Pons (tissue), 1 donor: ENCODE results near the gene MRPS31.
"Not testable (repeated sequence)": the region's sequence is repeated elsewhere in the genome, so short reads cannot be mapped to it uniquely, and the experiment has no call there.

Experiments
- DNase-seq: peaks from one replicate; pipeline ENCODE4 v3.0.0-alpha.2; 2016; ENCODE audit warnings: low spot score

The MRPS31 gene

GRCh38 chr13:40789275-40790153 lies 18.5 kb upstream of the MRPS31 start, which contains the start of gene SLC25A15:
SLC25A15 (plus strand) TSS chr13:40789611; CDS start chr13:40793227, 3,616 bp downstream.
- peak; percentile 30 for DNase-seq

DNA sequence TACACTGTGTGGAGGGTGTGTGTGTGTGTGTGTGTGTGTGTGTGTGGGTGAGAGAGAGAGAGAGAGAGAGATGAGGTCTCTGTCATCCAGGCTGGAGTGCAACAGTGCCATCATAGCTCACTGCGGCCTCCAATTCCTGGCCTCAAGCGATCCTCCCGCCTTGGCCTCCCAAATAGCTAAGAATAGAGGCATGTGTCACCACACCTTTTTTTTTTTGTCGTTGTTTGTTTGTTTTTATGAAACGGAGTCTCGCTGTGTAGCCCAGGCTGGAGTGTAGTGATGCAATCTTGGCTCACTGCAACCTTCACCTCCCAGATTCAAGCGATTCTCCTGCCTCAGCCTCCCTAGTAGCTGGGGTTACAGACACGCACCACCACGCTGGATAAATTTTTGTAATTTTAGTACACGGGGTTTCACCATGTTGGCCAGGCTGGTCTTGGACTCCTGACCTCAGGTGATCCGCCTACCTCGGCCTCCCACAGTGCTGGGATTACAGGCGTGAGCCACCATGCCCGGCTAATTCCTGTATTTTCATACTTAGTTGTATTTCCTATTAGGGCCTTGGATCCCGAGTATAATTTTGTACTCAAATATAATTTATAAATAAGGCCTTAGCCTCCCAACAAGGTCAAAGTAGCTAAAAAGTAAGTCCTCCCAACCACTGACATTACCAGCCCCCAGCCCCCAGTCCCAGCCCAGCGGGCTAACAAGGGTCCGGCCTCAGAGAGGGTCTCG lies 17.7 kb upstream of the MRPS31 start:
- DNase-seq = not testable (repeated sequence)

- no peak for DNase-seq
Measured at GRCh38 chr13:40787062-40787461, 16.1 kb upstream of the MRPS31 start.

DNA sequence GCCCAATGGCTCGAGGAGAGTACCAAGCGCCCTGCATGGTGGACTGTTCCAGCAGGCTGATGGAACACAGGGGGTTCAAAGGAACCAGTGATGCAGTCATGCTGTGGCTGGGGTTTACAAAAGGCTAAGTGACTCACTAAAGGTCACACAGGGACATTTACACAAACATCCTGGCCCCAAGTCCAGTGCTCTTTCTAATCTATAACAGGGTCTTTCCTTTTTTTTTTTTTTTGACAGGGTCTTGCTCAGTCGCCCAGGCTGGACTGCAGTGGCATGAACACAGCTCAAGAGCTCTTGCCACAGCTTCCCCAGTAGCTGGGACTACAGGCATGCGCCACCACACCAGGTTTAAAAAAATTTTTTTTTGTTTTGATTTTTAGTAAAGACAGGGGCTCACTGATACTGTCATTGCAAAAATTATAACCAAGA lies 15.6 kb upstream of the MRPS31 start:
- no peak for DNase-seq

DNA sequence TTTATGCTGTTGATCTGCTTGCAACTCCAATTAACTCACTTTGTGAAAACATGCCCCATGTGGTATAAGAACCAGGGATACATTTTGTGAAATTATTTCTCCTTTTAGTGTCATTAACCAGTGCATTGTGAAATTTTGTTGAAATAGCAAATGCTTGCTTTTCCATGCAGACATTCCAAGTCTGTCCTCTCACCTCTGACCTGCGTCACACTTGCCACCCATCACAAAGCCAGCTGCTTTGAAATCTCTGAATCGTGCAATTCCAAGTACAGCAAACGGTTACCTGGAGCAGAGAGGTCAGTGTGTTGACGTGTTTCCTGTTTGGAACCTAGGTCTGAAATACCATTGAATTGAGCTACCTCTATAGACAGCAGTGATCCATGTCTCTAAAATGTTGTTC lies 13.6 kb upstream of the MRPS31 start:
- DNase-seq = no peak

GRCh38 chr13:40782971-40783370 lies 12.0 kb upstream of the MRPS31 start:
- not testable (repeated sequence) for DNase-seq

GRCh38 chr13:40781717-40782116 lies 10.7 kb upstream of the MRPS31 start:
- peak; percentile 32 for DNase-seq

- no peak for DNase-seq
Measured at GRCh38 chr13:40780822-40781401, 9.9 kb upstream of the MRPS31 start.

DNA sequence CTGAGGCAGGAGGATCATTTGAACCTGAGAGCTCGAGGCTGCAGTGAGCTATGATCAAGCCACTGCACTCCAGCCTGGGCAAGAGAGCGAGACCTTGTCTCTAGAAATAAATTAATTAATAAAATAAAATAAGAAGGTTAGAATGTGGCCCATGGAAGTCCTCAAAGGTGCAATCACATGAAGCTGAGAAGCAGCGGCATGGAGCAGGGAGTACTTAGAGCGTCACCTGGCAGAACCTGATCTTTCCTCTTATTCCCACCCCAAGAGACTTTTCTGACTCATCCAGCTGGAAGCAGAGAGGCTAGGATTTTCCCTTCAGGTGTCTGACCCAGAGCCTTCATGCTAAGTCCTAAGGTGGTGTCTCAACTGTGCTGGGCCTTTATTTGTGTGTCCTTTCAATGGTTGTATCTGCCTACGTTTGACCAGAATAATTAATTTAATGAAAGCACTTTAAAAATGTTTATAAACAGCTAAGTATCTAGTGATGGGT lies 8.9 kb upstream of the MRPS31 start:
- no peak for DNase-seq

- DNase-seq = no peak
Measured at GRCh38 chr13:40779049-40779448, 8.1 kb upstream of the MRPS31 start.

- DNase-seq = no peak
Measured at GRCh38 chr13:40777809-40778175, 6.8 kb upstream of the MRPS31 start.

DNA sequence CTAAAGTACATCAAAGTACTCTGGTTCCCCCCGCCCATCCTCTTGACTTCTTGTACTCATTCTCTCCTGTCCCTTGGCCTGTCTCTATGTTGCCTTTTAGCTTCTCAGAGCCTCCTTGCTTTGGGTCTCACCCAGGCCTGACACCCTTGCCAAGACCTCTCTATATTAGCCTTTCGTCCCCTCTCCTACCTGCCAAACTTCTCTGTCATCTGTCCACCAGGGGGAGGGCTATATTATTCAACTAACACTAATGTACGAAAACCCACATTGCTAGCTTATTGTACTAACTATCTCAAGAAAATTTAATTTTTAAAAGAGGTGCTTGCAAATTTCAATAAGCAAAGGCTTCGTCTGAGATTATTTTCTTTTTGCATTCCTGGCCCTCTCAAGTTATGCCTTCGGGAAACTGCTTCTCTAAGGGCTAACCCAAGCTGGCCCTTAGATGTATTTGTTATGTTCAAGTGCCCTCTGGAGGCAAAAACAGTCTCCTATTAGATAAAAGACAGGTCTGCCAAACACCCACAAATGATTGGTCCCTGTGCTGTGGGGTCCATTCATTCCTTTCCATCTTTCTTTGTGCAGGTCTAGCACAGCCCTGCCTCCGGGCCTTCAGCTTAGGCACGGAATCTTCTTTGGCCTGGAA lies 6.3 kb upstream of the MRPS31 start:
- DNase-seq = peak; percentile 83

GRCh38 chr13:40776681-40777165 lies 5.7 kb upstream of the MRPS31 start:
- DNase-seq = peak; percentile 20

DNA sequence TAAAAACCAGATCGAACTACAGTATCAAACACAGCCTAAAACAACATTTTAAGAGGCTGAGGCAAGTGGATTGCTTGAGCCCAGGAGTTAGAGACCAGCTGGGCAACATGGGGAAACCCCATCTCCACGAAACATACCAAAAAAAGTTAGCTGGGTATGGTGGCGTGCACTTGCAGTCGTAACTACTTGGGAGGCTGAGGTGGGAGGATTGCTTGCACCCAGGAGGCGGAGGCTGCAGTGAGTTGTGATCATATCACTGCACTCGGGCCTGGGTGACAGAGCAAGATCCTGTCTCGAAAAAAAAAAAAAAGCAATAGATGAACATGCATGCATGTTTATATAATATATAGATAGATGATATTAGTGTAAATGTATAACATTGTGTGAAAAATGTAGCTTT lies 5.2 kb upstream of the MRPS31 start:
- DNase-seq = no peak

GRCh38 chr13:40774672-40775071 lies 3.7 kb upstream of the MRPS31 start:
- DNase-seq = no peak

DNA sequence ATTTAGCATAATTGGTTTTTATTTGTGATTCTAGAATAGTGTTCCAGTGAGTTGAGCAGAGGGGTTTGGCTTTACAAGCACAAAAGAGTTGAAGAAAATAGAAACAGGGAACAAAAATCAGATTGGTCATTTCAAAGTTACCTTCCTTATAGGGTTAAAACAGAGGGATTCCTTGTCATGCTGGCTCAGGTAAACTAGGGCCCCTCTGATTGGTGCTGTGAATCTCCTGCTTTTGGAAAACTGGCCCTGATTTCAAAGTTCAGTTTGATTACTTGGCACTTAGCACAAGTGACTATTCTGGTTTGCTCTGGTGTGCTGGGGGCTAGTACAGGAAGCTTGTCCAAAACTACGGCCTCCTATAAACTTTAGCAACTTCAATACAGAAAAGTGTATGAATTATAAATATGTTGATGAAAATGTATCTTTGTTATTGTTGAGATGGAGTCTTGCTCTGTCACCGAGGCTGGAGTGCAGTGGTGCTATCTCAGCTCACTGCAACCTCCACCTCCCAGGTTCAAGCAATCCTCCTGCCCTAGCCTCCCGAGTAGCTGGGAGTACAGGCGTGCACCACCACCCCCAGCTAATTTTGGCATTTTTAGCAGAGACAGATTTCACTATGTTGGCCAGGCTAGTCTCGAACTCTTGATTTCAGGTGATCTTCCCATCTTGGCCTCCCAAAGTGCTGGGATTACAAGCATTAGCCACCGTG lies 1.9 kb upstream of the MRPS31 start:
- DNase-seq = no peak

- peak; percentile 16 for DNase-seq
Measured at GRCh38 chr13:40770609-40770933, 419 bp downstream of the MRPS31 start.

GRCh38 chr13:40769970-40770369 lies 1.0 kb downstream of the MRPS31 start:
- no peak for DNase-seq

DNA sequence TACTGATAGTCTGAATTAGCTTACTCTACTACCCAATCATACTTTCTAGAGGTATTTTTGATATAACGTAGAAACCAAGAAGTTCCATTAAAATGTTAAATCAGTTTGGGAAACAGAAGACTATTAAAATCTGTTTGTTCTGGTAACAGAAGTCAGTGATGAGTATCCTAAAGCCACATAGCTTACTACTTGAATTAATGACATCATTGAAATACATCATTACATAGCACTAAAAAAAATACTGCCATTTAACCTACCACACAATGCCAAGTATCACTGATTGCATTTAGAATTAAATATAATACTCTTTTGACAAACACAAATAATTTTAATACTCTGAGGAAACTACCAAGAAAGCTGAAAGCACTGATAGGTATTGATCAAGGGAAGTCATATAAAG lies 5.4 kb downstream of the MRPS31 start:
- no peak for DNase-seq

- no peak for DNase-seq
Measured at GRCh38 chr13:40764587-40765403, 6.2 kb downstream of the MRPS31 start.

DNA sequence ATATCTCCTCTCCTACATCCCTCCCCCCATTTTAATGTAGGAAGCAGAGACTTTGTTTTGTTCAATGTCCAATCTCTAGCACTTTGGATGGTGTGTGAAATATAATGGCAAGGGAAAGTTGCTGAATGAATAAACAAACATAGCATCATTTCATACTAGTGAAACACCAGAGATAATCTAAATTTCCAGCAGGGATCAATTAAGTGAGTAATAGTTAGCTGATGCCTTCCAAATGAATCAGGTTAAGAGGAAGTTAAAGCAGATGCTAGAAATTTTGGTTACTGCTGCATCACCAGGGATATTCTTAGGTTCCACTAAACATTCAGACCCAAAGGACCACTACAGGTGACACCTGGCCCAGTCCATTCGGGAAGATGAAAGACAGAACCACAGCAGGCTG lies 8.1 kb downstream of the MRPS31 start:
- DNase-seq = no peak
